Sigmoid colon (tissue), 7 donors: ENCODE data around the gene ACBD3. TPM values are rescaled to one million over a fixed set of nuclear protein-coding genes. Genes with fewer than 3 reads are reported as not detected.

Source experiments
- DNase-seq: peaks from one replicate; pipeline ENCODE4 v3.0.0-alpha.2; 2019
- H3K27ac ChIP-seq, 4 donors: fragments of 200-600 bp; sonication (generic); one replicate each; pipeline ENCODE4 v1.5.1; 2016 to 2019; ENCODE audit warnings: mild to moderate bottlenecking in 1 of 4
- H3K27me3 ChIP-seq, 3 donors: fragments of 200-600 bp; sonication (generic); one replicate each; pipeline ENCODE4 v1.5.1; 2019; ENCODE audit warnings: mild to moderate bottlenecking in 1 of 3
- H3K36me3 ChIP-seq, 4 donors: fragments of 200-600 bp; sonication (generic); one replicate each; pipeline ENCODE4 v1.5.1; 2016 to 2019
- H3K4me1 ChIP-seq, 4 donors: fragments of 200-600 bp; sonication (generic); one replicate each; pipeline ENCODE4 v1.5.1; 2017 to 2019
- H3K4me3 ChIP-seq, 4 donors: fragments of 200-600 bp; sonication (generic); one replicate each; pipeline ENCODE4 v1.5.1; 2017 to 2019; ENCODE audit warnings: mild to moderate bottlenecking in 2 of 4, moderate library complexity in 1 of 4
- H3K9me3 ChIP-seq, 4 donors: fragments of 200-600 bp in 3 of 4; sonication (generic) in 3 of 4; one replicate each; pipeline versions ENCODE4 v1.5.1 to v1.6.1; 2013 to 2019
- CTCF ChIP-seq, 4 experiments: fragments of 450-650 bp in 3 of 4; fragments of 200-600 bp in 1 of 4; IDR thresholded peaks; one replicate each; pipeline ENCODE4 v1.5.1; 2016 to 2019; ENCODE audit warnings: antibody characterized with exemption in 4 of 4, mild to moderate bottlenecking in 3 of 4, moderate library complexity in 2 of 4
- EP300 ChIP-seq, 4 donors: sonication (generic); formaldehyde crosslinking; IDR thresholded peaks; one replicate each; pipeline ENCODE4 v1.6.1; 2017; ENCODE audit warnings: antibody characterized with exemption in 4 of 4
- POLR2A ChIP-seq, 2 donors: fragments of 450-650 bp; IDR thresholded peaks; one replicate each; pipeline ENCODE4 v1.6.1; 2016; ENCODE audit warnings: antibody characterized with exemption in 2 of 2, mild to moderate bottlenecking in 2 of 2, moderate library complexity in 2 of 2
- POLR2AphosphoS5 ChIP-seq, 4 donors: sonication (generic); formaldehyde crosslinking; IDR thresholded peaks; one replicate each; pipeline ENCODE4 v1.6.1; 2017; ENCODE audit warnings: antibody characterized with exemption in 4 of 4
- WGBS, 2 donors: extraction: QIAGEN DNeasy Blood & Tissue Kit; methylation state at CpG; one replicate each; pipeline ENCODE4 v1.1.7; 2013; 5-methylcytosine and 5-hydroxymethylcytosine counted together
- intact Hi-C: fragments of 100-400 bp; cut with DNase I; formaldehyde crosslinking; loops from one replicate; pipeline ENCODE4 v1.15.1; 2023
- polyA plus RNA-seq, 3 donors: library from polyadenylated mRNA; stranded (reverse); fragments of 200-250 nt; gene quantifications; one replicate each; pipeline ENCODE4 v1.2.3, GENCODE V29; 2013
- total RNA-seq, 4 donors: library from RNA; depleted of rRNA; stranded (reverse); fragments of >200 nt; gene quantifications; one replicate each; pipeline ENCODE4 v1.1.0, GENCODE V29; 2016
- donor health status: healthy with polysubstance abuse.
- donor health status: Bipolar disorder and iron deficiency.
- donor health status: healthy.

The ACBD3 gene
- total and polyA plus RNA-seq, 7 donors: 23.7 to 37.8 (median 32.9) TPM

- Histone ChIP-seq H3K36me3 (no peaks in the 10 kb centered on the region), H3K27me3 (peaks cover 9 to 35% (median 30%) of the 10 kb centered on the region in 3 donors), H3K9me3 (no peaks in the 10 kb centered on the region), H3K4me3 (peak within 1 kb of the TSS; percentile 14 to 51 (median 38)), H3K4me1 (peaks cover 0 to 11% (median 10%) of the 10 kb centered on the region in 4 donors), H3K27ac (no peak within 1 kb of the TSS)
- WGBS, 2 donors: 3 to 5% methylated on average over 62 of the region's 62 CpGs
- intact Hi-C loops: no loop called here
- DNase-seq: no peak
- TF ChIP-seq EP300 (IDR thresholded peaks at IDR 0.05): no peak
- no peak for TF ChIP-seq CTCF (IDR thresholded peaks at IDR 0.05)
- TF ChIP-seq POLR2AphosphoS5 (IDR thresholded peaks at IDR 0.05): no peak
- TF ChIP-seq POLR2A (IDR thresholded peaks at IDR 0.05): no peak
Measured at GRCh38 chr1:226223157-226223785, 36.7 kb upstream of the ACBD3 start, which contains the start of gene MIXL1. MIXL1 (plus strand) TSS chr1:226223664; CDS start chr1:226223682, 18 bp downstream.

GRCh38 chr1:226222686-226223085 is 36.1 kb upstream of the ACBD3 start:
- Histone ChIP-seq H3K36me3 (no peaks in the 10 kb centered on the region), H3K4me1 (peaks cover 0 to 11% (median 10%) of the 10 kb centered on the region in 4 donors), H3K4me3 (no peak overlapping the region), H3K27ac (no peak overlapping the region), H3K9me3 (no peaks in the 10 kb centered on the region), H3K27me3 (peaks cover 9 to 35% (median 30%) of the 10 kb centered on the region in 3 donors)
- WGBS, 2 donors: 89 to 93% methylated on average over 10 of the region's 10 CpGs
- no peak for DNase-seq
- intact Hi-C loops: no loop called here
- TF ChIP-seq POLR2AphosphoS5 (IDR thresholded peaks at IDR 0.05) (no peak), CTCF (IDR thresholded peaks at IDR 0.05) (no peak), EP300 (IDR thresholded peaks at IDR 0.05) (no peak), POLR2A (IDR thresholded peaks at IDR 0.05) (no peak)

DNA sequence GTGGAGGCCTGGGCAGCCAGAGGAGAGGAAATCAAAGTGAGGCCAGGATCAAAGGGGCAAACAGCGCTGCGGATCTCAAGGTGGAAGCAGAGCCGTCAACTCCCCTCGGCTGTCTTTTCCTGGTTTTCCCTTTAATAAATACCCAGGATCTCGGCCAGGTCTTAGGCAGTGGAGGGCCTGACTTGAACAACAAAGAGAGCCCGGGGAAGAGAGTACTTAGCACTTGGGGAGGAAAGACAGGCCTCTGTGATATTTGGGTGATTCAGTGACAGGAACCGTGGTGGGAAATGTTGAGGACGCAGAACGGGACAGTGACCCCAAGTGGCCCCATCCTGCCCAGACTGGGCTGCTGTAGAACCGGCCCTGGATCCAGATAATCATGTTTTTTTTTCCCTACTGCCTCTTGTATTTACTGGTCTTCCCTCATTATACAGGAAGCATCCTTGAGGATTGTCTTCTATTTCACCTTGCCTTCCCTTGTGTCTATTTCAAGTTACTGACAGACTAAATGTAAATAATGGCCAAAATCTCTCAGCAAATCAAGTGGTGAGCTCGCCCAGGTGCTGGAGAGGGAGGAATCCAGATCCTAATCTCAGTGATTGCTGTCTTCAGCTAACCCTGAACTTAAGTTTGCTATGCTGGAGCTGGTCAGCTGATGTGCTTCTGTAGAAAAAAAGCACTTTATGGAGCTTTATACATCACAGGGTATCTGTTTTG is 34.1 kb upstream of the ACBD3 start:
- Histone ChIP-seq H3K27me3 (peaks cover 9 to 27% (median 23%) of the 10 kb centered on the region in 3 donors), H3K4me1 (peaks cover 0 to 11% (median 10%) of the 10 kb centered on the region in 4 donors), H3K9me3 (no peaks in the 10 kb centered on the region), H3K27ac (no peak overlapping the region), H3K36me3 (no peaks in the 10 kb centered on the region), H3K4me3 (no peak overlapping the region)
- TF ChIP-seq EP300 (IDR thresholded peaks at IDR 0.05): no peak
- TF ChIP-seq POLR2A (IDR thresholded peaks at IDR 0.05): no peak
- TF ChIP-seq CTCF (IDR thresholded peaks at IDR 0.05): no peak
- no peak for TF ChIP-seq POLR2AphosphoS5 (IDR thresholded peaks at IDR 0.05)
- intact Hi-C loops: no loop called here
- no peak for DNase-seq
- 69 to 78% methylated on average over 11 of the region's 11 CpGs for WGBS, 2 donors

DNA sequence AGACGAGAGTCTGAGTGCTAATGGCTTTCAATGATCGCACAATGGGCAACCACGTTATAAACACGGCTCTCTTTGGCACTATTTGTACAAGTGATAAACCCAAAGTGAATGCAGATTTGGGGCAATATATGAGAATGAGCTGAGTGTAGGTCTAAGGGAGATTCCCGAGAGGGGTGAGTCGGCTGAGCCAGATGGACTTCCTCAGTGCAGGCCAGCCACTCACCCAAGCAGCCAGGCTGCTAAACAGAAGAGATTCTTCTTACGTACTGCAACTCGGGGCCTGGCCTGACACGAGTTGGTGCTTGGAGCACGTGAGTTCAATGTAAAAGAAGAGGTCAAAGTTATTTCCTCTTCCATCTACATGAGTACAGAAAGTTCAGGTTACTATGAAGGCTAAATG is 30.7 kb upstream of the ACBD3 start:
- WGBS, 2 donors: 81% methylated on average over 10 of the region's 10 CpGs
- H3K27me3 ChIP-seq: no peaks in the 10 kb centered on the region

More for the DNA sequence above, 30.7 kb upstream of the ACBD3 start:
- intact Hi-C loops: no loop called here
- TF ChIP-seq CTCF (IDR thresholded peaks at IDR 0.05) (no peak), POLR2A (IDR thresholded peaks at IDR 0.05) (no peak), POLR2AphosphoS5 (IDR thresholded peaks at IDR 0.05) (no peak), EP300 (IDR thresholded peaks at IDR 0.05) (no peak)
- H3K4me3 ChIP-seq: no peak overlapping the region
- no peak for DNase-seq
- no peaks in the 10 kb centered on the region for H3K4me1 ChIP-seq
- no peak overlapping the region for H3K27ac ChIP-seq
- no peaks in the 10 kb centered on the region for H3K36me3 ChIP-seq
- H3K9me3 ChIP-seq: no peaks in the 10 kb centered on the region
